Measurements from ENCODE around the gene ANGPTL3. TPM values are rescaled to one million over a fixed set of nuclear protein-coding genes. Genes with fewer than 3 reads are reported as not detected.

Gene ANGPTL3
- total and polyA plus RNA-seq, 10 donors, result not detected

GRCh38 chr1:62573675-62574074, 23.6 kb upstream of the ANGPTL3 start:
- Histone ChIP-seq H3K4me1 (no peaks in the 10 kb centered on the region), H3K36me3 (peaks cover 0 to 63% (median 4%) of the 10 kb centered on the region in 6 donors), H3K4me3 (no peak overlapping the region), H3K27ac (no peak overlapping the region), H3K27me3 (replicated peaks in 1 of 7) (no peaks in the 10 kb centered on the region), H3K9me3 (peaks cover 0 to 19% (median 8%) of the 10 kb centered on the region in 8 donors)
- TF ChIP-seq POLR2A (IDR thresholded peaks at IDR 0.05) (no peak), CTCF (IDR thresholded peaks at IDR 0.05 in 8 of 11, conservative IDR thresholded peaks at IDR 0.05 in 3 of 11) (no peak), POLR2AphosphoS5 (IDR thresholded peaks at IDR 0.05) (no peak)
- WGBS, 5 donors, result 38 to 64% (median 43%) methylated on average over 2 of the region's 2 CpGs
- intact Hi-C loops (cut with DNase I; ENCODE audit: low total_unique reads), result no loop called here
- DNase-seq, result no peak

DNA sequence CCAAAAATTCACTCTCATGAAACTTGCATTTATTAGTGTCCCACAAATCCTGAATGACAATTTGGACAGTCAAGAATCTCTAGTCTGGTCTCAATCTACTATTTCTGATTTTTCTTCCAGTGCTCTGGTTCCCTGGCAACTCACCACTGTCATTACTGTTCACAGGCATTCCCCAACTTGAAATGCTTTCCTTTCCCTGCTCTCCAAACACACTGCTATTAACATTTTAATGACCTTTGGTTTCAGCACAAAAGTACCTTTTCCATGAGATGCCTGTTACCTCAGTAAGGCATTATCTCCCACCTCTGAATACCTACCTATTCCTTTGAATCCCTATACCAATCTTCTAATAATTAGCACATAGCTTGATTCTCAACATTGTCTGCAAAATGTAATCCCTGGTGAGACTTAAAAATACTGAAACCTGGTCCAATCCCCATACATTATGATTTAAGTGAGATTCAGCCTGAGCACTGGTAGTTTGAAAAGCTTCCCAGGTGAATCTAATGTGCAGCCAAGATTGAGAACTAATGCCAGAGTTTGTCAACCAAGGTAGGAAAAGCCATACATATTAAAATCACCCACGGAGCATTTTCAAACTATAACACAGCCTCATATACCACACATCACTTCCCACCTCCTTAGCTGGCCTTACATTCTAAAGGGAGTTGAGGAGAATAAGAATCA, 11.7 kb upstream of the ANGPTL3 start:
- H3K27ac ChIP-seq, result no peak overlapping the region

DNA sequence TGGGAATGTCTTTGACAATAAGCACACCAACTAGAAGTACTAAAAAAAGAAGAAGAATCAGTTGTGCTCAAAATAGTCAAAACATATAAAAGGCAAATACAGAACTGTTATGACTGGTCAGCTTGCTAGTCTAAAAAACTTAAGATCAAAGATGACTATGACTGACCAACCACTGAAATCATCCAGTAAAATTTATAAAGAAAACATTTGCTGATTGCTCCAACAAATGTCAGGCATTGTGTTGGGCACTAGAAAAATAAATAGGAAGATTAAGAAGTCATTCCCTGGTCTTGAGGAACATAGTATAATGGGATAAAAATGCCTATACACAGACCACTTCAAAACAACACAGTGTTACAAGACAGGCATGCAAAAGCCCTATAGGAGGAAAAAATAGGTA, 9.3 kb upstream of the ANGPTL3 start:
- intact Hi-C loops (cut with DNase I; ENCODE audit: low total_unique reads), result no loop called here
- no peak for TF ChIP-seq POLR2AphosphoS5 (IDR thresholded peaks at IDR 0.05)
- no peak for TF ChIP-seq CTCF (IDR thresholded peaks at IDR 0.05 in 8 of 11, conservative IDR thresholded peaks at IDR 0.05 in 3 of 11)
- no peak for TF ChIP-seq POLR2A (IDR thresholded peaks at IDR 0.05)
- no peak overlapping the region for H3K27ac ChIP-seq

More for the DNA sequence above, 11.7 kb upstream of the ANGPTL3 start:
- no peak for DNase-seq
- WGBS, 5 donors, result 69 to 90% (median 76%) methylated on average over 1 of the region's 1 CpG
- no peak for TF ChIP-seq POLR2AphosphoS5 (IDR thresholded peaks at IDR 0.05)
- TF ChIP-seq CTCF (IDR thresholded peaks at IDR 0.05 in 8 of 11, conservative IDR thresholded peaks at IDR 0.05 in 3 of 11), result no peak
- no peak for TF ChIP-seq POLR2A (IDR thresholded peaks at IDR 0.05)
- no peak overlapping the region for H3K4me3 ChIP-seq
- no peaks in the 10 kb centered on the region for H3K27me3 ChIP-seq (replicated peaks in 1 of 7)
- H3K36me3 ChIP-seq, result peaks cover 0 to 11% (median 0%) of the 10 kb centered on the region in 6 donors
- H3K9me3 ChIP-seq, result no peaks in the 10 kb centered on the region
- intact Hi-C loops (cut with DNase I; ENCODE audit: low total_unique reads), result no loop called here
- H3K4me1 ChIP-seq, result no peaks in the 10 kb centered on the region

GRCh38 chr1:62589321-62589720, 8.0 kb upstream of the ANGPTL3 start:
- no peak for DNase-seq
- intact Hi-C loops (cut with DNase I; ENCODE audit: low total_unique reads), result no loop called here
- Histone ChIP-seq H3K4me3 (no peak overlapping the region), H3K4me1 (no peaks in the 10 kb centered on the region), H3K36me3 (peaks cover 0 to 11% (median 0%) of the 10 kb centered on the region in 6 donors), H3K27me3 (replicated peaks in 1 of 7) (no peaks in the 10 kb centered on the region), H3K27ac (no peak overlapping the region), H3K9me3 (no peaks in the 10 kb centered on the region)
- WGBS, 5 donors, result 82 to 92% (median 90%) methylated on average over 3 of the region's 3 CpGs
- no peak for TF ChIP-seq POLR2A (IDR thresholded peaks at IDR 0.05)
- no peak for TF ChIP-seq POLR2AphosphoS5 (IDR thresholded peaks at IDR 0.05)
- TF ChIP-seq CTCF (IDR thresholded peaks at IDR 0.05 in 8 of 11, conservative IDR thresholded peaks at IDR 0.05 in 3 of 11), result no peak

More for the DNA sequence above, 9.3 kb upstream of the ANGPTL3 start:
- no peak for DNase-seq
- no peak overlapping the region for H3K4me3 ChIP-seq
- H3K4me1 ChIP-seq, result no peaks in the 10 kb centered on the region
- no peaks in the 10 kb centered on the region for H3K9me3 ChIP-seq
- H3K27me3 ChIP-seq (replicated peaks in 1 of 7), result no peaks in the 10 kb centered on the region
- H3K36me3 ChIP-seq, result peaks cover 0 to 11% (median 0%) of the 10 kb centered on the region in 6 donors

Data from spleen (tissue), 11 donors.